Measurements from ENCODE around the gene PNMA8A. TPM values are rescaled to one million over a fixed set of nuclear protein-coding genes. Genes with fewer than 3 reads are reported as not detected.

The PNMA8A gene
- total RNA-seq, 1 donor from 2014 or later = 14.1 TPM

- DNase-seq = no peak
- H3K27me3 Mint-ChIP-seq (ENCODE audit: unreplicated experiment) = peaks cover 31% of the 10 kb centered on the region
- H3K36me3 Mint-ChIP-seq (ENCODE audit: unreplicated experiment) = no peaks in the 10 kb centered on the region
- H3K9me3 Mint-ChIP-seq (ENCODE audit: unreplicated experiment) = peaks cover 11% of the 10 kb centered on the region
- H3K27ac Mint-ChIP-seq (ENCODE audit: unreplicated experiment) = no peak overlapping the region
- peak overlapping the region; percentile 69 for H3K4me3 Mint-ChIP-seq (ENCODE audit: unreplicated experiment)
- TF ChIP-seq CTCF (IDR thresholded peaks at IDR 0.05; ENCODE audit: partially characterized antibody, unreplicated experiment) = no peak
- H3K4me1 Mint-ChIP-seq (ENCODE audit: low read depth, unreplicated experiment) = peaks cover 4% of the 10 kb centered on the region
These were observed 22.1 kb upstream of the PNMA8A start for GRCh38 chr19:46493236-46494145.

- Mint-ChIP-seq H3K9me3 (ENCODE audit: unreplicated experiment) (peaks cover 11% of the 10 kb centered on the region), H3K4me3 (ENCODE audit: unreplicated experiment) (no peak overlapping the region), H3K4me1 (ENCODE audit: low read depth, unreplicated experiment) (peaks cover 3% of the 10 kb centered on the region), H3K27ac (ENCODE audit: unreplicated experiment) (no peak overlapping the region), H3K27me3 (ENCODE audit: unreplicated experiment) (peaks cover 32% of the 10 kb centered on the region), H3K36me3 (ENCODE audit: unreplicated experiment) (no peaks in the 10 kb centered on the region)
- TF ChIP-seq CTCF (IDR thresholded peaks at IDR 0.05; ENCODE audit: partially characterized antibody, unreplicated experiment) = no peak
- no peak for DNase-seq
These were observed 21.5 kb upstream of the PNMA8A start for GRCh38 chr19:46492841-46493235.

- H3K4me1 Mint-ChIP-seq (ENCODE audit: low read depth, unreplicated experiment) = peaks cover 5% of the 10 kb centered on the region
- peaks cover 32% of the 10 kb centered on the region for H3K27me3 Mint-ChIP-seq (ENCODE audit: unreplicated experiment)
- no peak for DNase-seq
- H3K9me3 Mint-ChIP-seq (ENCODE audit: unreplicated experiment) = peaks cover 11% of the 10 kb centered on the region
- no peaks in the 10 kb centered on the region for H3K36me3 Mint-ChIP-seq (ENCODE audit: unreplicated experiment)
- no peak overlapping the region for H3K4me3 Mint-ChIP-seq (ENCODE audit: unreplicated experiment)
- no peak overlapping the region for H3K27ac Mint-ChIP-seq (ENCODE audit: unreplicated experiment)
- TF ChIP-seq CTCF (IDR thresholded peaks at IDR 0.05; ENCODE audit: partially characterized antibody, unreplicated experiment) = no peak
These were observed 20.8 kb upstream of the PNMA8A start for GRCh38 chr19:46491975-46492682.

- no peaks in the 10 kb centered on the region for H3K36me3 Mint-ChIP-seq (ENCODE audit: unreplicated experiment)
- H3K27me3 Mint-ChIP-seq (ENCODE audit: unreplicated experiment) = peaks cover 30% of the 10 kb centered on the region
- no peak for DNase-seq
- no peak for TF ChIP-seq CTCF (IDR thresholded peaks at IDR 0.05; ENCODE audit: partially characterized antibody, unreplicated experiment)
- H3K4me1 Mint-ChIP-seq (ENCODE audit: low read depth, unreplicated experiment) = peaks cover 4% of the 10 kb centered on the region
- H3K4me3 Mint-ChIP-seq (ENCODE audit: unreplicated experiment) = no peak overlapping the region
- H3K27ac Mint-ChIP-seq (ENCODE audit: unreplicated experiment) = no peak overlapping the region
- H3K9me3 Mint-ChIP-seq (ENCODE audit: unreplicated experiment) = peaks cover 11% of the 10 kb centered on the region
These were observed 19.4 kb upstream of the PNMA8A start for GRCh38 chr19:46490774-46491173.

Data from glutamatergic neuron (in vitro differentiated cells).